Breast epithelium (tissue), 3 donors: Measurements from ENCODE around the gene TENM4.

Experiments
- CTCF ChIP-seq, 3 donors: fragments of 450-650 bp; IDR thresholded peaks; one replicate each; pipeline ENCODE4 v1.5.1; 2016 to 2017; ENCODE audit warnings: antibody characterized with exemption in 3 of 3, mild to moderate bottlenecking in 3 of 3, moderate library complexity in 3 of 3
- POLR2A ChIP-seq: fragments of 450-650 bp; IDR thresholded peaks from one replicate; pipeline ENCODE4 v1.6.1; 2016; ENCODE audit warnings: antibody characterized with exemption, mild to moderate bottlenecking, moderate library complexity
- POLR2AphosphoS5 ChIP-seq, 3 donors: sonication (generic); formaldehyde crosslinking; IDR thresholded peaks; one replicate each; pipeline ENCODE4 v1.6.1; 2017; ENCODE audit warnings: antibody characterized with exemption in 3 of 3

GRCh38 chr11:79419120-79419519 is 21.7 kb downstream of the TENM4 start:
- TF ChIP-seq CTCF (IDR thresholded peaks at IDR 0.05) = no peak
- TF ChIP-seq POLR2AphosphoS5 (IDR thresholded peaks at IDR 0.05) = no peak
- no peak for TF ChIP-seq POLR2A
